Nephron (organoid): Measurements from ENCODE around the gene ZNF516.

Source experiments
- H3K27ac Mint-ChIP-seq, 3 experiments: 2 replicates each; pipeline ENCODE4 v1.8.0; 2020; ENCODE audit warnings: mixed read lengths in 3 of 3, mild to moderate bottlenecking in 2 of 3, moderate library complexity in 1 of 3
- H3K27me3 Mint-ChIP-seq: 2 replicates; pipeline ENCODE4 v1.8.0; 2021; ENCODE audit warnings: low read depth, mild to moderate bottlenecking, moderate library complexity, mixed read lengths
- H3K36me3 Mint-ChIP-seq: 2 replicates; pipeline ENCODE4 v1.8.0; 2020; ENCODE audit warnings: low read depth, mixed read lengths
- H3K4me1 Mint-ChIP-seq: 2 replicates; pipeline ENCODE4 v1.8.0; 2020; ENCODE audit warnings: mixed read lengths
- H3K4me3 Mint-ChIP-seq, 3 experiments: 2 replicates each; pipeline ENCODE4 v1.8.0; 2020; ENCODE audit warnings: mild to moderate bottlenecking in 3 of 3, mixed read lengths in 3 of 3, moderate library complexity in 2 of 3
- H3K9me3 Mint-ChIP-seq: 2 replicates; pipeline ENCODE4 v1.8.0; 2020; ENCODE audit warnings: mixed read lengths
- CTCF ChIP-seq, 3 experiments: fragments of 200-600 bp; sonication (generic); IDR thresholded peaks; one replicate each; pipeline ENCODE4 v1.5.0; 2021; ENCODE audit warnings: antibody characterized with exemption in 3 of 3; ENCODE audit not compliant: unreplicated experiment in 3 of 3

The ZNF516 gene

DNA sequence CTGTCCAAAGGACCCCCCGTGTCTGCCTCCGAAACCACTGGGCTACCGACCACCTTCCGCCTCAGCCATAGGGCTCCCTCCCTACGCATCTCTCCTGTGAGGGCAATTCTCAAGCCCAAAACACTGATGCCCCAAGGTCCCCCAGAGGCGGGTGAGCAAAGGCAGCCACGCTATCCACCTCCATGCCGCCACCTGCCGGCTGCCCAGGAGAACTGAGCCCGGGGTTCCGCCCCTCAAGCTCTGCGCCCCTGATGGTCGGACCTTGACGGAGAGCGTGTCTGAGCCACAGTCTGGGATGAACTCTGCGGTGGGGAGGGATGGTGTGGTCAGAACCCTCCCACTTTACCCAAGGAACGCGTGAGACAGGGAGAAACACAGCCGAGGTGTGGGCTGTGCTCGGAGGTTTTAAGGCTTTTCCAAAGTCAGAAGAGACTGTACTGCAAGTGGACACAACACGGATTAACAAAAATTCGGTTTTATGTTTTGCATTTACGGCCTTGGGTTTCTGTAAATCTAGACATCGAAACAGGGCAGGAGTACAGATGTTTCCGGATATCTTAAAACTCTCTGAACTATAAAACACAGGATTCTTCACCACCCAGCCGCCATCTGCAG lies 114.1 kb downstream of the ZNF516 start:
- peak overlapping the region in 2 of 3 experiments; percentile 33 to 35 for H3K27ac Mint-ChIP-seq
- H3K36me3 Mint-ChIP-seq, result peaks cover 43% of the 10 kb centered on the region
- H3K9me3 Mint-ChIP-seq, result no peaks in the 10 kb centered on the region
- peaks cover 4% of the 10 kb centered on the region for H3K4me1 Mint-ChIP-seq
- peak; percentile 29 to 46 (median 42) for TF ChIP-seq CTCF (IDR thresholded peaks at IDR 0.05; ENCODE audit: unreplicated experiment in 3 of 3)
- no peaks in the 10 kb centered on the region for H3K27me3 Mint-ChIP-seq
- no peak overlapping the region for H3K4me3 Mint-ChIP-seq

GRCh38 chr18:76380127-76380729 lies 114.8 kb downstream of the ZNF516 start:
- Mint-ChIP-seq H3K27ac (peak overlapping the region in 2 of 3 experiments; percentile 10 to 35), H3K4me3 (no peak overlapping the region), H3K27me3 (no peaks in the 10 kb centered on the region), H3K9me3 (no peaks in the 10 kb centered on the region), H3K4me1 (peaks cover 4% of the 10 kb centered on the region), H3K36me3 (peaks cover 47% of the 10 kb centered on the region)
- TF ChIP-seq CTCF (IDR thresholded peaks at IDR 0.05; ENCODE audit: unreplicated experiment in 3 of 3), result no peak

DNA sequence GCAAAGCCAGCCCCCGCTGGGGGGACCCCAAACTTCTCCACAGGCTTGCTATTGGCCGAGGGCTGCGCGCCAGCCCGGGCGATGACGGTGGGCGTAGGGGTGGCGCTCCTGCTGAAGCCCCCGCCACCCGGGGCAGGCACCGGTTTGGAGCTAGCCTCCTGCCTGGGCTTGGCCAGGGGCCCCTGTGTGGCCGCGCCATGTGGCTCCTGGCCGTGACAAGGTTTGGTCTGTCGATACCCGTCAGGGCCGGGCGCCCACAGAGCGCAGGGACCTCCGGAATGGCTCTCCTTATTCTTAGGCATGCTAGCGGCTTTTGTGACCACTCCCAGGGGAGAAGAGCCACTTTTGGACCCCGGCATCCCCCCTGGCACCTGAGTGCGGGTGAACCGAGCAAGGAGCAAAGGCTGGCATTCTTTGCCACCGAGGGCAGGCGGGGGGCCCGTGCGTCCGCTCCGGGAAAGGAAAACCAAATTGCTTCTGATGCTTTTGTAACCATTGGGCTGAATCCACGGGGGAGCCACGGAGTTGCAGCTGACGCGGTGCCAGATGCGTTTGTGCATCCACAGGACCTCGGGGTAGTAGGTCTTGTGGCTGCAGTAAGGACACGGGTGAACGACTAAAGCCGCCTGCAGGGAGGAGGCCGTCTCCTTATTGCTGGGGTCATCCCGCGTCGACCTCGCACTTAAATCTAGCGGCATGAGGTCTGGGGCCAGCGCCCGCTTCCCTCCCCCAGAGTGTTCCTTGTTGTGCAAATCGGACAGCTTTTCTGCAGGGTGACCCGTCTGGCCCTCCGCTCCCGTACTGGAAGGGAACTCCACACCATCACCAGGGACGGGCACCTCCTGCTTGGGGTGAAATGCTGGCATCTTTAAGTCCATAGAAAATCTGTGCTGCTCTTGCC lies 115.6 kb downstream of the ZNF516 start:
- H3K27ac Mint-ChIP-seq, result no peak overlapping the region
- H3K4me3 Mint-ChIP-seq, result no peak overlapping the region
- no peak for TF ChIP-seq CTCF (IDR thresholded peaks at IDR 0.05; ENCODE audit: unreplicated experiment in 3 of 3)
- H3K9me3 Mint-ChIP-seq, result no peaks in the 10 kb centered on the region
- H3K27me3 Mint-ChIP-seq, result no peaks in the 10 kb centered on the region
- peaks cover 55% of the 10 kb centered on the region for H3K36me3 Mint-ChIP-seq
- H3K4me1 Mint-ChIP-seq, result peaks cover 4% of the 10 kb centered on the region

- no peaks in the 10 kb centered on the region for H3K9me3 Mint-ChIP-seq
- no peaks in the 10 kb centered on the region for H3K27me3 Mint-ChIP-seq
These were observed 116.4 kb downstream of the ZNF516 start for GRCh38 chr18:76378526-76379215.

DNA sequence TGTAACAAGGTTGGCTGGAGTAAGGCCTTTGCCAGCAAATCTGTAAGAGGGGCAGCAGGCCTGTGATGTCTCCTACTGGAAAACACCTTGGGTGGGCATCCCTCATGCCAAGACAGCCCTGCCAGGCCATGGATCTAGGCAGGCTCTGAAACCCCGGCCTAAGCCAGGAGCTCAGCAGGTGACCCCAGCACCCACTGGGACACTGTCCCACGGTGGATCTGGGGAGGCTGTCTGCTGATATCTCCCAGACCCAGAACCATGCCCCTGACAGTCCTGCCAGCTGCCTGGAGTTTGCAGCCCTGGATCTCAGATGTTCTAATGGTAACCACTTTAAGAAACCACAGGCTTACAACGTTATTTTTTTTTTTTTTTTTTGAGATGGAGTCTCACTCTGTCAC lies 117.7 kb downstream of the ZNF516 start:
- Mint-ChIP-seq H3K4me3 (no peak overlapping the region), H3K4me1 (peaks cover 4% of the 10 kb centered on the region), H3K27me3 (no peaks in the 10 kb centered on the region), H3K9me3 (no peaks in the 10 kb centered on the region), H3K27ac (no peak overlapping the region), H3K36me3 (peaks cover 61% of the 10 kb centered on the region)
- TF ChIP-seq CTCF (IDR thresholded peaks at IDR 0.05; ENCODE audit: unreplicated experiment in 3 of 3), result no peak

More at GRCh38 chr18:76378526-76379215, 116.4 kb downstream of the ZNF516 start:
- H3K27ac Mint-ChIP-seq, result no peak overlapping the region
- H3K4me3 Mint-ChIP-seq, result no peak overlapping the region
- no peak for TF ChIP-seq CTCF (IDR thresholded peaks at IDR 0.05; ENCODE audit: unreplicated experiment in 3 of 3)
- H3K36me3 Mint-ChIP-seq, result peaks cover 56% of the 10 kb centered on the region
- H3K4me1 Mint-ChIP-seq, result peaks cover 4% of the 10 kb centered on the region
